ENCODE measurements around the gene RAB5IF.
"Not testable (repeated sequence)": the region's sequence is repeated elsewhere in the genome, so short reads cannot be mapped to it uniquely, and the experiment has no call there.

Gene RAB5IF

GRCh38 chr20:36585410-36586125, 20.0 kb upstream of the RAB5IF start:
- DNase-seq (ENCODE audit: low read depth), result no peak

GRCh38 chr20:36587388-36588070, 18.1 kb upstream of the RAB5IF start:
- no peak for DNase-seq (ENCODE audit: low read depth)

GRCh38 chr20:36591281-36591680, 14.3 kb upstream of the RAB5IF start:
- DNase-seq (ENCODE audit: low read depth), result no peak

GRCh38 chr20:36591854-36592641, 13.5 kb upstream of the RAB5IF start:
- DNase-seq (ENCODE audit: low read depth), result peak; percentile 44

GRCh38 chr20:36593347-36593929, 12.1 kb upstream of the RAB5IF start:
- no peak for DNase-seq (ENCODE audit: low read depth)

GRCh38 chr20:36599912-36600345, 5.7 kb upstream of the RAB5IF start:
- DNase-seq (ENCODE audit: low read depth), result no peak

GRCh38 chr20:36601540-36601939, 4.0 kb upstream of the RAB5IF start:
- no peak for DNase-seq (ENCODE audit: low read depth)

GRCh38 chr20:36604952-36605398, 604 bp upstream of the RAB5IF start:
- DNase-seq (ENCODE audit: low read depth), result no peak

- peak; percentile 64 for DNase-seq (ENCODE audit: low read depth)
Observed at GRCh38 chr20:36606158-36607066, 833 bp downstream of the RAB5IF start.

- no peak for DNase-seq (ENCODE audit: low read depth)
Observed at GRCh38 chr20:36607586-36608387, 2.2 kb downstream of the RAB5IF start.

- not testable (repeated sequence) for DNase-seq (ENCODE audit: low read depth)
Observed at GRCh38 chr20:36608388-36608728, 2.8 kb downstream of the RAB5IF start.

GRCh38 chr20:36611625-36612024, 6.0 kb downstream of the RAB5IF start:
- DNase-seq (ENCODE audit: low read depth), result no peak

GRCh38 chr20:36613974-36614373, 8.4 kb downstream of the RAB5IF start:
- no peak for DNase-seq (ENCODE audit: low read depth)

- no peak for DNase-seq (ENCODE audit: low read depth)
Observed at GRCh38 chr20:36614781-36615557, 9.4 kb downstream of the RAB5IF start.

- DNase-seq (ENCODE audit: low read depth), result no peak
Observed at GRCh38 chr20:36620917-36621316, 15.3 kb downstream of the RAB5IF start.

- DNase-seq (ENCODE audit: low read depth), result no peak
Observed at GRCh38 chr20:36623444-36623843, 17.9 kb downstream of the RAB5IF start.

- no peak for DNase-seq (ENCODE audit: low read depth)
Observed at GRCh38 chr20:36624068-36624943, 18.7 kb downstream of the RAB5IF start.

GRCh38 chr20:36624944-36625324, 19.4 kb downstream of the RAB5IF start:
- no peak for DNase-seq (ENCODE audit: low read depth)

- DNase-seq (ENCODE audit: low read depth), result no peak
Observed at GRCh38 chr20:36628076-36628475, 22.5 kb downstream of the RAB5IF start.

Data from amniotic epithelial cell (primary cell).